Activated T-helper 1 cell treated with anti-CD3 and anti-CD28 coated beads, Interleukin-12 subunit alpha, Interleukin-12 subunit beta, Interleukin-2, Interleukin-4 antibody, amounts not matched to agents 30 ng/mL and 10 ng/mL and 1 ng/mL, durations not matched to agents 14 hours and 24 hours and 36 hours (primary cell): Measurements from ENCODE around the gene RFESD. TPM values are rescaled to one million over a fixed set of nuclear protein-coding genes. Genes with fewer than 3 reads are reported as not detected.
A peak's percentile ranks its signal among the peaks of the same experiment; 100 is the strongest.

Experiments used
- DNase-seq: peaks from one replicate; pipeline ENCODE4 v3.0.0; 2021; ENCODE audit warnings: low spot score
- H3K27ac Mint-ChIP-seq: one replicate; pipeline ENCODE4 v1.8.0; 2021; ENCODE audit warnings: mild to moderate bottlenecking, mixed read lengths
- H3K27me3 Mint-ChIP-seq: one replicate; pipeline ENCODE4 v1.8.0; 2022; ENCODE audit warnings: mild to moderate bottlenecking, moderate library complexity, mixed read lengths; ENCODE audit not compliant: insufficient read depth
- H3K36me3 Mint-ChIP-seq: one replicate; pipeline ENCODE4 v1.8.0; 2021; ENCODE audit warnings: low read depth, mixed read lengths
- H3K4me1 Mint-ChIP-seq: one replicate; pipeline ENCODE4 v1.8.0; 2021; ENCODE audit warnings: low read depth, mixed read lengths
- H3K4me3 Mint-ChIP-seq: one replicate; pipeline ENCODE4 v1.8.0; 2021; ENCODE audit warnings: mild to moderate bottlenecking, moderate library complexity, mixed read lengths
- H3K9me3 Mint-ChIP-seq: one replicate; pipeline ENCODE4 v1.8.0; 2021; ENCODE audit warnings: mixed read lengths
- intact Hi-C: fragments of 100-400 bp; cut with micrococcal nuclease; formaldehyde crosslinking; loops from one replicate; pipeline ENCODE4 v1.15.1; 2024
- total RNA-seq: library from RNA; stranded (reverse); gene quantifications from 2 replicates; pipeline ENCODE4 v1.2.3, GENCODE V29; 2022

The RFESD gene
- total RNA-seq, 1 donor from 2014 or later = 6.0 TPM

GRCh38 chr5:95620030-95620869, 26.3 kb upstream of the RFESD start, which contains the start of gene GPR150:
Gene GPR150 (plus strand): TSS chr5:95620087. CDS start chr5:95620276, 189 bp downstream.
- Mint-ChIP-seq H3K9me3 (no peaks in the 10 kb centered on the region), H3K4me1 (peaks cover 38% of the 10 kb centered on the region), H3K4me3 (peak within 1 kb of the TSS; percentile 83), H3K27ac (peak within 1 kb of the TSS; percentile 72), H3K36me3 (peaks cover 3% of the 10 kb centered on the region), H3K27me3 (peaks cover 22% of the 10 kb centered on the region)
- DNase-seq = peak; percentile 46
- intact Hi-C loops = no loop called here

GRCh38 chr5:95620870-95621838, 25.4 kb upstream of the RFESD start:
- intact Hi-C loops = loop anchor here (1.0 kb wide), 2 partner anchors 25 to 66 kb away; partner anchors contain the start of genes ARSK and RFESD
- peaks cover 26% of the 10 kb centered on the region for H3K27me3 Mint-ChIP-seq
- peaks cover 3% of the 10 kb centered on the region for H3K36me3 Mint-ChIP-seq
- peak overlapping the region; percentile 84 for H3K27ac Mint-ChIP-seq
- peaks cover 35% of the 10 kb centered on the region for H3K4me1 Mint-ChIP-seq
- H3K9me3 Mint-ChIP-seq = no peaks in the 10 kb centered on the region
- H3K4me3 Mint-ChIP-seq = peak overlapping the region; percentile 77
- peak; percentile 21 for DNase-seq

GRCh38 chr5:95621839-95622629, 24.5 kb upstream of the RFESD start:
- intact Hi-C loops = loop anchor here (1.0 kb wide), 3 partner anchors 10 to 67 kb away; partner anchors contain the start of genes ARSK and RFESD
- H3K9me3 Mint-ChIP-seq = no peaks in the 10 kb centered on the region
- H3K27ac Mint-ChIP-seq = peak overlapping the region; percentile 84
- peak overlapping the region; percentile 77 for H3K4me3 Mint-ChIP-seq
- H3K27me3 Mint-ChIP-seq = peaks cover 28% of the 10 kb centered on the region
- H3K4me1 Mint-ChIP-seq = peaks cover 35% of the 10 kb centered on the region
- H3K36me3 Mint-ChIP-seq = peaks cover 3% of the 10 kb centered on the region
- DNase-seq = peak; percentile 17

GRCh38 chr5:95623706-95624105, 22.9 kb upstream of the RFESD start:
- Mint-ChIP-seq H3K27me3 (peaks cover 24% of the 10 kb centered on the region), H3K4me3 (no peak overlapping the region), H3K27ac (no peak overlapping the region), H3K36me3 (peaks cover under 1% of the 10 kb centered on the region), H3K9me3 (no peaks in the 10 kb centered on the region), H3K4me1 (peaks cover 29% of the 10 kb centered on the region)
- intact Hi-C loops = no loop called here
- no peak for DNase-seq

- no peak for DNase-seq
- Mint-ChIP-seq H3K4me1 (peaks cover 23% of the 10 kb centered on the region), H3K4me3 (no peak overlapping the region), H3K36me3 (no peaks in the 10 kb centered on the region), H3K27me3 (peaks cover 20% of the 10 kb centered on the region), H3K27ac (no peak overlapping the region), H3K9me3 (no peaks in the 10 kb centered on the region)
- intact Hi-C loops = no loop called here
Observed at GRCh38 chr5:95624368-95624767, 22.2 kb upstream of the RFESD start.

GRCh38 chr5:95626701-95627100, 19.9 kb upstream of the RFESD start:
- intact Hi-C loops = no loop called here
- no peak overlapping the region for H3K4me3 Mint-ChIP-seq
- peaks cover 12% of the 10 kb centered on the region for H3K27me3 Mint-ChIP-seq

GRCh38 chr5:95627971-95628810, 18.4 kb upstream of the RFESD start:
- Mint-ChIP-seq H3K36me3 (peaks cover 10% of the 10 kb centered on the region), H3K27me3 (peaks cover 11% of the 10 kb centered on the region), H3K9me3 (peaks cover 19% of the 10 kb centered on the region), H3K27ac (no peak overlapping the region), H3K4me3 (no peak overlapping the region), H3K4me1 (peaks cover 13% of the 10 kb centered on the region)
- DNase-seq = no peak
- intact Hi-C loops = no loop called here

More at GRCh38 chr5:95626701-95627100, 19.9 kb upstream of the RFESD start:
- Mint-ChIP-seq H3K36me3 (peaks cover 2% of the 10 kb centered on the region), H3K9me3 (peaks cover 7% of the 10 kb centered on the region), H3K4me1 (peaks cover 16% of the 10 kb centered on the region), H3K27ac (no peak overlapping the region)
- DNase-seq = no peak

- peaks cover 19% of the 10 kb centered on the region for H3K9me3 Mint-ChIP-seq
- intact Hi-C loops = no loop called here
- no peak overlapping the region for H3K4me3 Mint-ChIP-seq
- no peak overlapping the region for H3K27ac Mint-ChIP-seq
- H3K4me1 Mint-ChIP-seq = peaks cover 13% of the 10 kb centered on the region
- peaks cover 10% of the 10 kb centered on the region for H3K36me3 Mint-ChIP-seq
- no peak for DNase-seq
- H3K27me3 Mint-ChIP-seq = peaks cover 8% of the 10 kb centered on the region
Observed at GRCh38 chr5:95628933-95629332, 17.6 kb upstream of the RFESD start.

- Mint-ChIP-seq H3K27me3 (peaks cover 9% of the 10 kb centered on the region), H3K4me3 (no peak overlapping the region), H3K9me3 (peaks cover 19% of the 10 kb centered on the region), H3K27ac (no peak overlapping the region), H3K36me3 (peaks cover 10% of the 10 kb centered on the region), H3K4me1 (peaks cover 13% of the 10 kb centered on the region)
- intact Hi-C loops = loop anchor here (5.0 kb wide), 1 partner anchor 332 kb away; the partner anchor contains the start of gene ELL2
- DNase-seq = no peak
Observed at GRCh38 chr5:95630394-95630917, 16.1 kb upstream of the RFESD start.

- intact Hi-C loops = loop anchor here (5.0 kb wide), 1 partner anchor 331 kb away; the partner anchor contains the start of gene ELL2
- Mint-ChIP-seq H3K4me1 (peaks cover 13% of the 10 kb centered on the region), H3K27me3 (peaks cover 8% of the 10 kb centered on the region), H3K36me3 (peaks cover 10% of the 10 kb centered on the region), H3K4me3 (no peak overlapping the region), H3K9me3 (peaks cover 19% of the 10 kb centered on the region), H3K27ac (peak overlapping the region; percentile 83)
- no peak for DNase-seq
Observed at GRCh38 chr5:95631255-95631958, 15.2 kb upstream of the RFESD start.
